K562 (cell line): ENCODE data around the gene DDR2. TPM values are rescaled to one million over a fixed set of nuclear protein-coding genes. Genes with fewer than 3 reads are reported as not detected.

ENCODE experiments used
- CHD7 ChIP-seq: fragments of 200-600 bp; sonication (generic); IDR thresholded peaks from one replicate; pipeline ENCODE4 v1.6.1; 2012; ENCODE audit warnings: mild to moderate bottlenecking, low read depth, low read length, inconsistent platforms
- HNRNPLL ChIP-seq: fragments of 200-400 bp; formaldehyde crosslinking; IDR thresholded peaks from 2 replicates; pipeline ENCODE4 v1.6.1; 2017; ENCODE audit warnings: low read length, low read depth, mild to moderate bottlenecking; ENCODE audit not compliant: poor library complexity, severe bottlenecking
- HNRNPUL1 ChIP-seq: fragments of 200-400 bp; formaldehyde crosslinking; IDR thresholded peaks from 2 replicates; pipeline ENCODE4 v1.6.1; 2017; ENCODE audit warnings: low read length
- MEIS2 ChIP-seq: fragments of 450-650 bp; IDR thresholded peaks from 2 replicates; pipeline ENCODE4 v1.6.1; 2014; ENCODE audit warnings: mild to moderate bottlenecking; ENCODE audit not compliant: partially characterized antibody
- RAD51 ChIP-seq: fragments of 450-650 bp; IDR thresholded peaks from 2 replicates; pipeline ENCODE4 v1.7.1; 2016; ENCODE audit warnings: low read depth, mild to moderate bottlenecking, borderline replicate concordance
- RREB1 ChIP-seq: fragments of 250-450 bp; sonication (Bioruptor Pico); IDR thresholded peaks from 2 replicates; pipeline ENCODE4 v1.4.0; 2020
- TCF7 ChIP-seq: sonication (generic); IDR thresholded peaks from 2 replicates; pipeline ENCODE4 v1.6.1; 2016; ENCODE audit warnings: antibody characterized with exemption, borderline replicate concordance
- ZNF354B ChIP-seq: fragments of 250-450 bp; sonication (Bioruptor Pico); IDR thresholded peaks from 2 replicates; pipeline ENCODE4 v1.4.0; 2020
- polyA plus RNA-seq, 8 experiments: library from polyadenylated mRNA; depleted of rRNA in 4 of 8; stranded (reverse) in 5 of 8; unstranded in 3 of 8; fragments of >200 nt; fragmentation: Nextera tagmentation in 2 of 8; fragmentation: Illumina TruSeq in 1 of 8; extraction: Ambion mirVana in 2 of 8; extraction: Trizol in 1 of 8; gene quantifications; 2 replicates each; pipeline versions ENCODE4 v1.2.1 to v1.2.3, GENCODE V29; 2011 to 2014; ENCODE audit warnings: inconsistent platforms in 1 of 8, missing spikeins in 1 of 8
- total RNA-seq, 7 experiments: library from RNA; depleted of rRNA in 6 of 7; stranded (reverse); fragments of >200 nt in 6 of 7; fragmentation: Illumina TruSeq in 2 of 7; extraction: Trizol in 2 of 7; gene quantifications; 2 replicates each; pipeline versions ENCODE4 v1.2.1 to v1.2.3, GENCODE V29; 2011 to 2021; ENCODE audit warnings: low replicate concordance in 1 of 7
- TF ChIP-seq, protein P1 (sequence below): fragments of 450-650 bp; IDR thresholded peaks from 2 replicates; pipeline ENCODE4 v1.7.0; 2016; ENCODE audit warnings: borderline replicate concordance

The DDR2 gene
- total and polyA plus RNA-seq, 9 of the 15 experiments (the other 6 are each of a cell fraction or from before 2014, with no cell fraction given) = 0.36 to 2.0 (median 1.1) TPM

GRCh38 chr1:162587347-162587746 lies 44.9 kb upstream of the DDR2 start (continued):
- no peak for TF ChIP-seq RREB1
- TF ChIP-seq TCF7 = no peak
- no peak for TF ChIP-seq ZNF354B (CRISPR knock-in tag)
- TF ChIP-seq CHD7 = no peak
- TF ChIP-seq MEIS2 = no peak
- TF ChIP-seq, protein P1, sequence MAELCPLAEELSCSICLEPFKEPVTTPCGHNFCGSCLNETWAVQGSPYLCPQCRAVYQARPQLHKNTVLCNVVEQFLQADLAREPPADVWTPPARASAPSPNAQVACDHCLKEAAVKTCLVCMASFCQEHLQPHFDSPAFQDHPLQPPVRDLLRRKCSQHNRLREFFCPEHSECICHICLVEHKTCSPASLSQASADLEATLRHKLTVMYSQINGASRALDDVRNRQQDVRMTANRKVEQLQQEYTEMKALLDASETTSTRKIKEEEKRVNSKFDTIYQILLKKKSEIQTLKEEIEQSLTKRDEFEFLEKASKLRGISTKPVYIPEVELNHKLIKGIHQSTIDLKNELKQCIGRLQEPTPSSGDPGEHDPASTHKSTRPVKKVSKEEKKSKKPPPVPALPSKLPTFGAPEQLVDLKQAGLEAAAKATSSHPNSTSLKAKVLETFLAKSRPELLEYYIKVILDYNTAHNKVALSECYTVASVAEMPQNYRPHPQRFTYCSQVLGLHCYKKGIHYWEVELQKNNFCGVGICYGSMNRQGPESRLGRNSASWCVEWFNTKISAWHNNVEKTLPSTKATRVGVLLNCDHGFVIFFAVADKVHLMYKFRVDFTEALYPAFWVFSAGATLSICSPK = no peak
- TF ChIP-seq HNRNPLL = no peak
- TF ChIP-seq HNRNPUL1 = no peak
- TF ChIP-seq RAD51 = no peak
